Common myeloid progenitor, CD34-positive (primary cell): ENCODE measurements around the gene TCL1B.
A peak's percentile ranks its signal among the peaks of the same experiment; 100 is the strongest.

Experiments
- CTCF ChIA-PET: fragments of 350-600 bp; sonication (Branson Sonifier 250); formaldehyde crosslinking; loops from one replicate; lab custom pipeline; 2021; ENCODE audit warnings: antibody characterized with exemption; lab: Charles Lee
- POLR2A ChIA-PET: fragments of 350-600 bp; sonication (Branson Sonifier 250); formaldehyde crosslinking; loops from one replicate; lab custom pipeline; 2021; ENCODE audit warnings: antibody characterized with exemption; lab: Charles Lee
- DNase-seq, 3 donors: peaks; one replicate each; pipeline versions ENCODE4 v3.0.0 to v3.0.0-alpha.2; 2013
- H3K27ac ChIP-seq, 2 experiments: 1 replicate in 1 of 2; 2 replicates in 1 of 2; pipeline ENCODE4 v1.7.0; 2013; ENCODE audit warnings: inconsistent platforms in 2 of 2, low read length in 2 of 2, mild to moderate bottlenecking in 2 of 2, low read depth in 1 of 2, moderate library complexity in 1 of 2; ENCODE audit not compliant: severe bottlenecking in 2 of 2, insufficient read depth in 1 of 2, poor library complexity in 1 of 2
- H3K27me3 ChIP-seq, 5 experiments: replicated peaks in 2 of 5; 1 replicate in 3 of 5; 2 replicates in 2 of 5; pipeline versions ENCODE4 v1.6.1 to v1.7.0; 2013; ENCODE audit warnings: low read length in 4 of 5, mild to moderate bottlenecking in 2 of 5, moderate library complexity in 2 of 5, inconsistent platforms in 1 of 5; ENCODE audit not compliant: insufficient read depth in 5 of 5, control insufficient read depth in 4 of 5
- H3K36me3 ChIP-seq, 4 experiments: 1 replicate in 2 of 4; 2 replicates in 2 of 4; pipeline versions ENCODE4 v1.6.1 to v1.7.0; 2013; ENCODE audit warnings: low read length in 3 of 4, control low read depth in 1 of 4, mild to moderate bottlenecking in 1 of 4; ENCODE audit not compliant: control insufficient read depth in 4 of 4, insufficient read depth in 4 of 4
- H3K4me1 ChIP-seq, 4 experiments: 1 replicate in 3 of 4; 2 replicates in 1 of 4; pipeline versions ENCODE4 v1.6.1 to v1.7.1; 2013; ENCODE audit warnings: low read length in 3 of 4, mild to moderate bottlenecking in 3 of 4, control low read depth in 1 of 4, inconsistent platforms in 1 of 4, moderate library complexity in 1 of 4; ENCODE audit not compliant: control insufficient read depth in 4 of 4, insufficient read depth in 4 of 4; ENCODE audit errors: control extremely low read depth in 1 of 4
- H3K4me3 ChIP-seq, 7 experiments: 1 replicate in 4 of 7; 2 replicates in 3 of 7; pipeline versions ENCODE4 v1.5.1 to v1.7.0; 2013; ENCODE audit warnings: mild to moderate bottlenecking in 7 of 7, low read length in 6 of 7, moderate library complexity in 6 of 7, inconsistent platforms in 2 of 7, low read depth in 2 of 7, control low read depth in 1 of 7; ENCODE audit not compliant: insufficient read depth in 4 of 7, control insufficient read depth in 1 of 7; ENCODE audit errors: extremely low read depth in 1 of 7
- H3K9me3 ChIP-seq, 5 experiments: 1 replicate in 4 of 5; 2 replicates in 1 of 5; pipeline versions ENCODE4 v1.6.1 to v1.7.1; 2013; ENCODE audit warnings: low read length in 4 of 5, mild to moderate bottlenecking in 2 of 5, inconsistent platforms in 1 of 5, low read depth in 1 of 5, moderate library complexity in 1 of 5; ENCODE audit not compliant: control insufficient read depth in 4 of 5, insufficient read depth in 2 of 5; ENCODE audit errors: control extremely low read depth in 1 of 5
- WGBS: methylation state at CpG from one replicate; pipeline ENCODE4 v1.1.5; 2013; ENCODE audit not compliant: insufficient coverage; 5-methylcytosine and 5-hydroxymethylcytosine counted together

TCL1B gene

GRCh38 chr14:95699412-95699811, 13.2 kb downstream of the TCL1B start:
- 66% methylated on average over 5 of the region's 5 CpGs for WGBS
- DNase-seq, result no peak
- CTCF ChIA-PET, result no interaction called here
- peaks cover 4 to 38% (median 10%) of the 10 kb centered on the region in 5 experiments for H3K27me3 ChIP-seq
- POLR2A ChIA-PET, result no interaction called here
- no peak overlapping the region for H3K27ac ChIP-seq
- H3K9me3 ChIP-seq, result no peaks in the 10 kb centered on the region
- no peaks in the 10 kb centered on the region for H3K4me1 ChIP-seq
- H3K36me3 ChIP-seq, result no peaks in the 10 kb centered on the region
- no peak overlapping the region for H3K4me3 ChIP-seq

GRCh38 chr14:95700221-95700976, 14.2 kb downstream of the TCL1B start:
- no peaks in the 10 kb centered on the region for H3K9me3 ChIP-seq
- H3K27ac ChIP-seq, result no peak overlapping the region
- H3K27me3 ChIP-seq, result peaks cover 2 to 35% (median 7%) of the 10 kb centered on the region in 5 experiments
- no CpG with 5 or more reads among the region's 5 CpGs for WGBS
- ChIA-PET POLR2A (no interaction called here), CTCF (no interaction called here)
- no peaks in the 10 kb centered on the region for H3K4me1 ChIP-seq
- no peaks in the 10 kb centered on the region for H3K36me3 ChIP-seq
- no peak for DNase-seq
- H3K4me3 ChIP-seq, result no peak overlapping the region

- ChIA-PET CTCF (no interaction called here), POLR2A (no interaction called here)
- Histone ChIP-seq H3K4me1 (no peaks in the 10 kb centered on the region), H3K4me3 (no peak overlapping the region), H3K27me3 (peaks cover 2 to 32% (median 7%) of the 10 kb centered on the region in 5 experiments), H3K36me3 (no peaks in the 10 kb centered on the region), H3K27ac (no peak overlapping the region), H3K9me3 (no peaks in the 10 kb centered on the region)
- DNase-seq, result no peak
- WGBS, result 58% methylated on average over 3 of the region's 4 CpGs
Measured at GRCh38 chr14:95701846-95702221, 15.6 kb downstream of the TCL1B start.

- DNase-seq, result no peak
- ChIA-PET POLR2A (no interaction called here), CTCF (no interaction called here)
- Histone ChIP-seq H3K4me3 (no peak overlapping the region), H3K36me3 (no peaks in the 10 kb centered on the region), H3K9me3 (no peaks in the 10 kb centered on the region), H3K4me1 (no peaks in the 10 kb centered on the region), H3K27me3 (peaks cover 2 to 37% (median 7%) of the 10 kb centered on the region in 5 experiments), H3K27ac (no peak overlapping the region)
- WGBS, result no CpG with 5 or more reads among the region's 3 CpGs
Measured at GRCh38 chr14:95703341-95703740, 17.1 kb downstream of the TCL1B start.

- Histone ChIP-seq H3K36me3 (no peaks in the 10 kb centered on the region), H3K9me3 (no peaks in the 10 kb centered on the region), H3K4me1 (no peaks in the 10 kb centered on the region), H3K27me3 (peaks cover 2 to 39% (median 7%) of the 10 kb centered on the region in 5 experiments), H3K4me3 (no peak overlapping the region), H3K27ac (no peak overlapping the region)
- 67% methylated on average over 1 of the region's 3 CpGs for WGBS
- POLR2A ChIA-PET, result no interaction called here
- DNase-seq, result no peak
- CTCF ChIA-PET, result no interaction called here
Measured at GRCh38 chr14:95703805-95704204, 17.6 kb downstream of the TCL1B start.

- DNase-seq, result no peak
- H3K9me3 ChIP-seq, result no peaks in the 10 kb centered on the region
- no peaks in the 10 kb centered on the region for H3K4me1 ChIP-seq
- 100% methylated on average over 1 of the region's 4 CpGs for WGBS
- no peak overlapping the region for H3K4me3 ChIP-seq
- peaks cover 2 to 42% (median 7%) of the 10 kb centered on the region in 5 experiments for H3K27me3 ChIP-seq
- no peak overlapping the region for H3K27ac ChIP-seq
- H3K36me3 ChIP-seq, result no peaks in the 10 kb centered on the region
- POLR2A ChIA-PET, result no interaction called here
- CTCF ChIA-PET, result interaction anchor here (0.7 kb wide), 1 partner anchor 40 kb away, joined by 6 read pairs; no protein-coding TSS in a partner anchor
Measured at GRCh38 chr14:95705518-95705917, 19.3 kb downstream of the TCL1B start.

GRCh38 chr14:95707327-95707726, 21.1 kb downstream of the TCL1B start:
- CTCF ChIA-PET, result no interaction called here

More at GRCh38 chr14:95707327-95707726, 21.1 kb downstream of the TCL1B start:
- Histone ChIP-seq H3K4me3 (no peak overlapping the region), H3K27ac (no peak overlapping the region), H3K36me3 (no peaks in the 10 kb centered on the region), H3K9me3 (no peaks in the 10 kb centered on the region), H3K27me3 (peaks cover 0 to 38% (median 6%) of the 10 kb centered on the region in 5 experiments), H3K4me1 (no peaks in the 10 kb centered on the region)
- POLR2A ChIA-PET, result no interaction called here
- DNase-seq, result peak in 1 of 3 donors; percentile 22
- WGBS, result 18% methylated on average over 1 of the region's 5 CpGs
